Karpas-422 (cell line): ENCODE results near the gene KRTAP4-16. TPM values are rescaled to one million over a fixed set of nuclear protein-coding genes. Genes with fewer than 3 reads are reported as not detected.
"Not testable (repeated sequence)": the region's sequence is repeated elsewhere in the genome, so short reads cannot be mapped to it uniquely, and the experiment has no call there.

ENCODE experiments used
- DNase-seq: peaks from one replicate; pipeline ENCODE4 v3.0.0-alpha.2; 2015
- H2AFZ ChIP-seq: fragments of 200-600 bp; sonication (generic); 2 replicates; pipeline ENCODE4 v1.6.1; 2014; ENCODE audit warnings: antibody characterized with exemption, low read length, mixed read lengths
- H3K27ac ChIP-seq: fragments of 200-600 bp; sonication (generic); 2 replicates; pipeline ENCODE4 v1.5.1; 2014; ENCODE audit warnings: mild to moderate bottlenecking, low read length, moderate library complexity
- H3K27me3 ChIP-seq: fragments of 200-600 bp; sonication (generic); 2 replicates; pipeline ENCODE4 v1.6.1; 2014; ENCODE audit warnings: low read length, mixed read lengths
- H3K36me3 ChIP-seq: fragments of 200-600 bp; sonication (generic); 2 replicates; pipeline ENCODE4 v1.6.1; 2014; ENCODE audit warnings: low read length, mixed read lengths; ENCODE audit not compliant: insufficient read depth
- H3K4me1 ChIP-seq: fragments of 200-600 bp; sonication (generic); 2 replicates; pipeline ENCODE4 v1.6.1; 2014; ENCODE audit warnings: mild to moderate bottlenecking, low read length, mixed read lengths
- H3K4me2 ChIP-seq: fragments of 200-600 bp; sonication (generic); 2 replicates; pipeline ENCODE4 v1.6.1; 2014; ENCODE audit warnings: low read length, low read depth, mild to moderate bottlenecking; ENCODE audit not compliant: poor library complexity, severe bottlenecking
- H3K4me3 ChIP-seq: fragments of 200-600 bp; sonication (generic); 2 replicates; pipeline ENCODE4 v1.5.1; 2014; ENCODE audit warnings: mild to moderate bottlenecking, antibody characterized with exemption, low read length, mixed read lengths
- H3K79me2 ChIP-seq: fragments of 200-600 bp; sonication (generic); 2 replicates; pipeline ENCODE4 v1.6.1; 2014; ENCODE audit warnings: mild to moderate bottlenecking, low read length, mixed read lengths
- H3K9ac ChIP-seq: fragments of 200-600 bp; sonication (generic); 2 replicates; pipeline ENCODE4 v1.6.0; 2014; ENCODE audit warnings: low read length
- H3K9me2 ChIP-seq: fragments of 200-600 bp; sonication (generic), shearing (Covaris generic); replicated peaks from 2 replicates; pipeline ENCODE4 v1.6.0; 2014; ENCODE audit warnings: mild to moderate bottlenecking, low read length, moderate library complexity; ENCODE audit not compliant: insufficient read depth
- H3K9me3 ChIP-seq: fragments of 300-700, 200-600 bp; sonication (generic); 2 replicates; pipeline ENCODE4 v1.6.1; 2014; ENCODE audit warnings: low read length, mixed read lengths
- H4K20me1 ChIP-seq: fragments of 200-600 bp; sonication (generic); 2 replicates; pipeline ENCODE4 v1.6.1; 2014; ENCODE audit warnings: mild to moderate bottlenecking, antibody characterized with exemption, low read length, low read depth; ENCODE audit not compliant: insufficient read depth
- total RNA-seq: library from RNA; depleted of rRNA; stranded (reverse); fragments of >200 nt; shearing (Covaris generic); gene quantifications from 2 replicates; pipeline ENCODE4 v1.2.3, GENCODE V29; 2014; ENCODE audit warnings: low replicate concordance

The KRTAP4-16 gene
- total RNA-seq, 1 experiment from 2014 or later: not detected

DNA sequence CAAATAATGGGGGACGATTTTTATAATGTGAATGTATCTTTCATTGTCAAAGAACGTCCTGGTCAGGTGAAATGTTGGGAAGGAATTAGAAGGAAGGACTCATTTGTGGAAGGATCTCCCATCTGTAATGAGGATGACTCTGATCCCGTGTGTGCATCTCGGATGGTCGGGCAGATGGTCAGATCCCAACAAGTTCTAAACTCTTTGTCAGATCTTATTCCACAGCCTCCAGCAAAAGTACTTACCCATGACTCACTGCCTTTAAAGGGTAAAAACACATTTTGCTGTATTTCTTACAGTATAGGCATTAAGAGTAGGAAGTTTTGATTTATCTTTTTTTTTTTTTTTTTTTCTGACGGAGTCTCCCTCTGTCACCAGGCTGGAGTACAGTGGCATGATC, 3.5 kb downstream of the KRTAP4-16 start:
- Histone ChIP-seq H3K27ac (no peak overlapping the region), H3K79me2 (no peaks in the 10 kb centered on the region), H3K27me3 (no peaks in the 10 kb centered on the region), H3K4me1 (no peaks in the 10 kb centered on the region), H4K20me1 (no peaks in the 10 kb centered on the region), H2AFZ (no peak overlapping the region), H3K9me2 (no peaks in the 10 kb centered on the region), H3K9ac (no peak overlapping the region), H3K36me3 (no peaks in the 10 kb centered on the region), H3K9me3 (no peaks in the 10 kb centered on the region), H3K4me2 (no peak overlapping the region), H3K4me3 (no peak overlapping the region)
- no peak for DNase-seq

DNA sequence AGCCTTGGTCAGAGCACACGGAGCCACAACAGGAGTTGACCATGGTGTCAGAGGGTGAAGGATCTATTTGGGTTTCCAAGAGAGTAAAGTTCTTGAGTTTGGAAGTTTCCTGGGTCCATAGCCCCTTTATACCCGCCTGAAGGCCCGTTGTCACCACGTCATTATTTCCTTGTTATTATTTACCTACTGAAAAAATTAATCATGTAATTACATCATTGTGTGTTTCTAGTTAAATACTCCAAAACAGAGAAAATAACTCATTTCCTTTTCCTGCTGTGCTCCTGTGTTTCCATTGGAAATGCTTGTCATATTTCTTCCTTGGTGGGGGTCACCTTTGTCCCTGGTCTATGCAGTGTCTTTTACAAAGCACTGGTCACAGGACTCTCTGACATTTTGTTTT, 4.0 kb downstream of the KRTAP4-16 start, which contains the start of gene KRTAP4-8:
Gene KRTAP4-8 (minus strand): TSS at position 101 of the 400 bp plus-strand sequence. CDS start 58 bp downstream, at position 43.
- Histone ChIP-seq H3K9me2 (no peaks in the 10 kb centered on the region), H3K27ac (no peak within 1 kb of the TSS), H3K4me2 (no peak within 1 kb of the TSS), H3K27me3 (no peaks in the 10 kb centered on the region), H2AFZ (no peak within 1 kb of the TSS), H3K79me2 (no peaks in the 10 kb centered on the region), H3K9ac (no peak within 1 kb of the TSS), H3K36me3 (no peaks in the 10 kb centered on the region), H4K20me1 (no peaks in the 10 kb centered on the region), H3K9me3 (no peaks in the 10 kb centered on the region), H3K4me3 (no peak within 1 kb of the TSS), H3K4me1 (no peaks in the 10 kb centered on the region)
- no peak for DNase-seq

DNA sequence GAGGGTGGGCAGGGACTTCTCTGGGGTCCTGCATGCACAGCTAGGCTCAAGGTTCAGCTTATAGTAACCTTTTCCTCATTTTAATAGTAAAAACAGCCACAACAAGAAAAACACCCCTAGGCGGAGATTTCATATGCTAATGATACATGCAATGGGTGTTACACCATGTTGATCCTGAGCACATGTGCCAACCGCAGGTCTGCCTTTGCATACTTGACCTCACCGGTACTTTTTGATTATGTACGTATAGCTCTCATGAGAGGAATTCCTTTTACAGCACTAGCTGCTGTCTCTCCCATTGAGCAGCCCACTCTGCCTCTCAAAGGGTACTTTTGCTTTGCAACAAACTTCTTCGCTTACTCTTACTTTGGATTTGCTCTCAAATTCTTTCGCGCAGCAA, 6.0 kb downstream of the KRTAP4-16 start:
- no peaks in the 10 kb centered on the region for H3K9me3 ChIP-seq
- H2AFZ ChIP-seq: no peak overlapping the region
- H3K4me2 ChIP-seq: no peak overlapping the region
- H3K9me2 ChIP-seq: no peaks in the 10 kb centered on the region
- no peak overlapping the region for H3K27ac ChIP-seq
- no peaks in the 10 kb centered on the region for H3K27me3 ChIP-seq
- no peaks in the 10 kb centered on the region for H3K4me1 ChIP-seq
- H4K20me1 ChIP-seq: no peaks in the 10 kb centered on the region
- H3K9ac ChIP-seq: no peak overlapping the region
- no peaks in the 10 kb centered on the region for H3K36me3 ChIP-seq
- no peak for DNase-seq
- no peak overlapping the region for H3K4me3 ChIP-seq
- H3K79me2 ChIP-seq: no peaks in the 10 kb centered on the region

DNA sequence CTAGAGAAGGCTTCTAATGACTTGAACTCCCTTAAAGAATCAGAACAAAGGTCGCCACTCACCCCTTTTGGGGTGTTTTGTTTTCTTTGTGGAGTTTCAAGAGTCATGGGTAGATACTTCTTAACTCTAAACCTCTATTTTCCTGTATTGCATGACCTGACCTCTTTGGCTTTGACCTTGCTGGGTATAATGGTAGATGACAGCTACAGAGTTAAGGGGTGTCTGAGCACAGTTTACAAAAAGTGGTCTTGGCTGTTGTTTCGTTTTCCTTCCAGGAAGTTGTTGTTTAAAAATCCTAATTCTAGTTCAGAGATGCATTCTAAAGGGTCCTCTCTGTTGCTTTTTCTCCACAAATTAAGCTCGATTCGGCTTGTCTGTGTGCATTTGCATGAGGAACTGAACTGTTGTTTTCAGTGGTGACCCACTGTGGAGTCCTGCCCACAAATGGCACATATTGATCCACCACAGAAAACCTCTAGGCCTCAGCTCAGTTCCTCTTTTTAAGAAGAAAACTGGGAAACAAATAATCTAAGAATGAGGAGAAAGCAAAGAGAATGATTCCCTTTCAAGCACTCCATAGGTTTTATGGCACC, 13.2 kb downstream of the KRTAP4-16 start:
- H3K4me1 ChIP-seq, H4K20me1 ChIP-seq, H3K27me3 ChIP-seq, H2AFZ ChIP-seq, H3K9ac ChIP-seq, H3K27ac ChIP-seq, H3K79me2 ChIP-seq, H3K36me3 ChIP-seq, H3K9me2 ChIP-seq, H3K4me3 ChIP-seq, H3K9me3 ChIP-seq, H3K4me2 ChIP-seq, DNase-seq: not testable (repeated sequence)

DNA sequence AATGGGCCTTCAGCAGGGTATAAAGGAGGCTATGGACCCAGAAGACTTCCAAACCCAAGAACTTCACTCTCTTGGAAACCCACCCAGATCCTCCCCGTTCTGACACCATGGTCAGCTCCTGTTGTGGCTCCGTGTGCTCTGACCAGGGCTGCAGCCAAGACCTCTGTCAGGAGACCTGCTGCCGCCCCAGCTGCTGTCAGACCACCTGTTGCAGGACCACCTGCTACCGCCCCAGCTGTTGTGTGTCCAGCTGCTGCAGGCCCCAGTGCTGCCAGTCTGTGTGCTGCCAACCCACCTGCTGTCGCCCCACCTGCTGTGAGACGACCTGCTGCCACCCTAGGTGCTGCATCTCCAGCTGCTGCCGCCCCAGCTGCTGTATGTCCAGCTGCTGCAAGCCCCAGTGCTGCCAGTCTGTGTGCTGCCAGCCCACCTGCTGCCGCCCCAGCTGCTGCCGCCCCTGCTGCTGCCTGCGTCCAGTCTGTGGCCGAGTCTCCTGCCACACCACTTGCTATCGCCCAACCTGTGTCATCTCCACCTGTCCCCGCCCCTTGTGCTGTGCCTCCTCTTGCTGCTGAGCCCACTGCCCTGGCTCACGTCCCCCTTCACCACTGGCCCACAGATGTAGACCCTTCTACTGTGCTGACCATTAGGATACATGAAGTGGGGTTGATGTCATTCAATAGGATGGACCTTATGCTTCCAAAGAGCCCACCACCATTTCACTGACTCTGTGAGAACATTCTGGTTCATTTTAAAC, 17.7 kb downstream of the KRTAP4-16 start, which contains the start of gene KRTAP4-7:
Gene KRTAP4-7 (plus strand): TSS at position 51 of the 757 bp plus-strand sequence. CDS start 57 bp downstream, at position 108.
- H3K4me2 ChIP-seq, H3K9ac ChIP-seq: not testable (repeated sequence)

DNA sequence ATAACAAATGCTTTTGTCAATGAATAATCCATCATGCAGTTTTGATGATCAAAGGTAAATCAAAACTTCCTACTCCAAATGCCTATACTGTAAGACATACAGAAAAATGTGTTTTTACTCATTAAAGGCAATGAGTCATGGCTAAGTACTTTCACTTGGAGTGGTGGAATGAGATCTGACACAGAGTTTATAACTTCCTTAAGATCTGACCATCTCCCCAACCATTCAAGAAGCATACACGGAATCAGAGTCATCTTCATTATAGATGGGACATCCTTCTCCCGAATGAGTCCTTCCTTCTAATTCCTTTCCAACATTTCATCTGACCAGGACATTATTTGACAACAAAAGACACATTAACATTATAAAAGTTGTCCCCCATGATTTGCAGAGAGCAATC, 18.6 kb downstream of the KRTAP4-16 start:
- H4K20me1 ChIP-seq, H3K79me2 ChIP-seq, H3K4me2 ChIP-seq, H3K9me2 ChIP-seq, DNase-seq, H3K9ac ChIP-seq, H3K27me3 ChIP-seq, H2AFZ ChIP-seq, H3K9me3 ChIP-seq, H3K27ac ChIP-seq, H3K4me3 ChIP-seq, H3K4me1 ChIP-seq, H3K36me3 ChIP-seq: not testable (repeated sequence)

More for the DNA sequence above, 17.7 kb downstream of the KRTAP4-16 start, which contains the start of gene KRTAP4-7:
- H3K9me2 ChIP-seq, H3K27me3 ChIP-seq, H4K20me1 ChIP-seq, H3K79me2 ChIP-seq, H2AFZ ChIP-seq, H3K4me3 ChIP-seq, H3K36me3 ChIP-seq, H3K4me1 ChIP-seq, H3K27ac ChIP-seq, DNase-seq, H3K9me3 ChIP-seq: not testable (repeated sequence)

DNA sequence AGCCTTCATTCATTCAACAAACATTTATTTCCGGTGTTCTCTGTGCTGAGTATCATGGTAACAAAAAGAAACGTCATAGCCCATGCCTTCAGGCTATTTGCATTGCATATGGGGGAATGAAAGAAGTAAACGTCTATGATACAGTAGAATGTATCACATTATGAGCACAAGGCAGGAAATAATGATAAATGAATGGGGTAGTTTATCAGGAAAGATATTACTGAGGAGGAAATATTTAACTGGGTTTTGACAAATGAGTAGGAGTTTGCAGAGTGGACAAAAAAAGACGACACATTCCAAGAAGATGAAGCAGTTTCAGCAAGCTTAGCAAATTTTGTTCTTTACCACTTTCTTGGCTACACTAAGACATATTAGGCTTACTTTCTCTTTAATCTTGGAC, 19.4 kb downstream of the KRTAP4-16 start:
- H3K36me3 ChIP-seq: no peaks in the 10 kb centered on the region
- H3K9ac ChIP-seq: no peak overlapping the region
- H3K4me3 ChIP-seq: no peak overlapping the region
- H3K27ac ChIP-seq: no peak overlapping the region
- H3K4me2 ChIP-seq: no peak overlapping the region
- H3K79me2 ChIP-seq: no peaks in the 10 kb centered on the region
- H2AFZ ChIP-seq: no peak overlapping the region
- H4K20me1 ChIP-seq: no peaks in the 10 kb centered on the region
- no peaks in the 10 kb centered on the region for H3K27me3 ChIP-seq
- H3K9me2 ChIP-seq: no peaks in the 10 kb centered on the region
- H3K4me1 ChIP-seq: no peaks in the 10 kb centered on the region
- no peaks in the 10 kb centered on the region for H3K9me3 ChIP-seq
- no peak for DNase-seq

DNA sequence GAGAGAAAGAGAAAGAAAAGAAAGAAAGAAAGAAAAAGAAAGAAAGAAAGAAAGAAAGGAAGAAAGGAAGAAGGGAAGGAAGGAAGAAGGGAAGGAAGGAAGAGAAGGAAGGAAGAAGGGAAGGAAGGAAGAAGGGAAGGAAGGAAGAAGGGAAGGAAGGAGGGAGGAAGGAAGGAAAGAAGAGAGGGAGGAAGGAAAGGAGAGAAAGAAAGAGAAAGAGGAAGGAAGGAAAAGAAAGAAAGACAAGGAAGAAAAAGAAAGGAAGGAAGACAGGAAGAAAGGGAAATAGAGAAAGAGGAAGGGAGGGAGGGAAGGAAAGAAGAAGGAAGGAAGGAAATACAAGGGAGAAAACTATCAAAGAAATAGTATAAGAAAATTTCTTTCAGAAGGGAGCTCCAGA, 25.2 kb downstream of the KRTAP4-16 start:
- Histone ChIP-seq H3K4me3 (no peak overlapping the region), H3K79me2 (no peaks in the 10 kb centered on the region), H3K27ac (no peak overlapping the region), H3K9me2 (no peaks in the 10 kb centered on the region), H3K4me1 (no peaks in the 10 kb centered on the region), H3K27me3 (no peaks in the 10 kb centered on the region), H3K9me3 (no peaks in the 10 kb centered on the region), H4K20me1 (no peaks in the 10 kb centered on the region), H3K9ac (no peak overlapping the region), H3K36me3 (no peaks in the 10 kb centered on the region), H3K4me2 (no peak overlapping the region), H2AFZ (no peak overlapping the region)
- DNase-seq: no peak
